Measurements from ENCODE around the gene CDH4. TPM values are rescaled to one million over a fixed set of nuclear protein-coding genes. Genes with fewer than 3 reads are reported as not detected.

Gene CDH4
- total RNA-seq, 2 donors from 2014 or later: 0.29 to 0.45 TPM

GRCh38 chr20:61500791-61501321 is 248.8 kb downstream of the CDH4 start:
- ATAC-seq (replicated peaks): peak; percentile 54
- no peaks in the 10 kb centered on the region for H3K4me1 Mint-ChIP-seq
- peaks cover 5% of the 10 kb centered on the region for H3K27me3 Mint-ChIP-seq
- peak overlapping the region; percentile 45 for H3K4me3 Mint-ChIP-seq
- no peaks in the 10 kb centered on the region for H3K9me3 Mint-ChIP-seq
- H3K36me3 Mint-ChIP-seq (ENCODE audit: low read depth): no peaks in the 10 kb centered on the region
- H3K27ac Mint-ChIP-seq: peak overlapping the region; percentile 30

- H3K9me3 Mint-ChIP-seq: no peaks in the 10 kb centered on the region
- H3K4me1 Mint-ChIP-seq: no peaks in the 10 kb centered on the region
- H3K27ac Mint-ChIP-seq: no peak overlapping the region
- no peaks in the 10 kb centered on the region for H3K27me3 Mint-ChIP-seq
- ATAC-seq (replicated peaks): peak; percentile 42
- peak overlapping the region; percentile 45 for H3K4me3 Mint-ChIP-seq
- no peaks in the 10 kb centered on the region for H3K36me3 Mint-ChIP-seq (ENCODE audit: low read depth)
These were observed 250.4 kb downstream of the CDH4 start for GRCh38 chr20:61502433-61502832.

- H3K4me1 Mint-ChIP-seq: no peaks in the 10 kb centered on the region
- ATAC-seq (replicated peaks): no peak
- no peak overlapping the region for H3K27ac Mint-ChIP-seq
- peak overlapping the region; percentile 45 for H3K4me3 Mint-ChIP-seq
- H3K36me3 Mint-ChIP-seq (ENCODE audit: low read depth): no peaks in the 10 kb centered on the region
- no peaks in the 10 kb centered on the region for H3K9me3 Mint-ChIP-seq
- no peaks in the 10 kb centered on the region for H3K27me3 Mint-ChIP-seq
These were observed 251.0 kb downstream of the CDH4 start for GRCh38 chr20:61503106-61503505.

GRCh38 chr20:61505508-61505907 is 253.4 kb downstream of the CDH4 start:
- no peaks in the 10 kb centered on the region for H3K36me3 Mint-ChIP-seq (ENCODE audit: low read depth)

GRCh38 chr20:61507778-61508177 is 255.7 kb downstream of the CDH4 start:
- ATAC-seq (replicated peaks): no peak
- no peak overlapping the region for H3K4me3 Mint-ChIP-seq
- no peak overlapping the region for H3K27ac Mint-ChIP-seq
- H3K4me1 Mint-ChIP-seq: no peaks in the 10 kb centered on the region
- H3K27me3 Mint-ChIP-seq: no peaks in the 10 kb centered on the region
- H3K36me3 Mint-ChIP-seq (ENCODE audit: low read depth): no peaks in the 10 kb centered on the region
- no peaks in the 10 kb centered on the region for H3K9me3 Mint-ChIP-seq

More at GRCh38 chr20:61505508-61505907, 253.4 kb downstream of the CDH4 start:
- Mint-ChIP-seq H3K27me3 (no peaks in the 10 kb centered on the region), H3K27ac (no peak overlapping the region), H3K4me3 (no peak overlapping the region), H3K9me3 (no peaks in the 10 kb centered on the region), H3K4me1 (no peaks in the 10 kb centered on the region)
- no peak for ATAC-seq (replicated peaks)

GRCh38 chr20:61508301-61509096 is 256.4 kb downstream of the CDH4 start:
- Mint-ChIP-seq H3K36me3 (ENCODE audit: low read depth) (no peaks in the 10 kb centered on the region), H3K4me1 (no peaks in the 10 kb centered on the region), H3K4me3 (no peak overlapping the region), H3K27me3 (no peaks in the 10 kb centered on the region), H3K27ac (no peak overlapping the region), H3K9me3 (no peaks in the 10 kb centered on the region)
- no peak for ATAC-seq (replicated peaks)

- ATAC-seq (replicated peaks): peak; percentile 69
- Mint-ChIP-seq H3K27me3 (no peaks in the 10 kb centered on the region), H3K27ac (no peak overlapping the region), H3K36me3 (ENCODE audit: low read depth) (no peaks in the 10 kb centered on the region), H3K4me3 (peak overlapping the region; percentile 11), H3K4me1 (no peaks in the 10 kb centered on the region), H3K9me3 (no peaks in the 10 kb centered on the region)
These were observed 258.8 kb downstream of the CDH4 start for GRCh38 chr20:61510778-61511330.

- Mint-ChIP-seq H3K27ac (no peak overlapping the region), H3K4me1 (no peaks in the 10 kb centered on the region), H3K27me3 (peaks cover 4% of the 10 kb centered on the region), H3K4me3 (peak overlapping the region; percentile 45), H3K9me3 (no peaks in the 10 kb centered on the region), H3K36me3 (ENCODE audit: low read depth) (no peaks in the 10 kb centered on the region)
- ATAC-seq (replicated peaks): peak; percentile 54
These were observed 260.4 kb downstream of the CDH4 start for GRCh38 chr20:61512475-61512874.

GRCh38 chr20:61513124-61514017 is 261.3 kb downstream of the CDH4 start:
- H3K36me3 Mint-ChIP-seq (ENCODE audit: low read depth): no peaks in the 10 kb centered on the region
- H3K4me1 Mint-ChIP-seq: no peaks in the 10 kb centered on the region
- no peaks in the 10 kb centered on the region for H3K9me3 Mint-ChIP-seq
- peaks cover 4% of the 10 kb centered on the region for H3K27me3 Mint-ChIP-seq
- no peak for ATAC-seq (replicated peaks)
- no peak overlapping the region for H3K4me3 Mint-ChIP-seq
- H3K27ac Mint-ChIP-seq: no peak overlapping the region

- H3K27me3 Mint-ChIP-seq: peaks cover 4% of the 10 kb centered on the region
- H3K9me3 Mint-ChIP-seq: no peaks in the 10 kb centered on the region
- H3K27ac Mint-ChIP-seq: no peak overlapping the region
- H3K4me3 Mint-ChIP-seq: no peak overlapping the region
- H3K36me3 Mint-ChIP-seq (ENCODE audit: low read depth): no peaks in the 10 kb centered on the region
- no peaks in the 10 kb centered on the region for H3K4me1 Mint-ChIP-seq
- no peak for ATAC-seq (replicated peaks)
These were observed 261.9 kb downstream of the CDH4 start for GRCh38 chr20:61514018-61514365.

GRCh38 chr20:61514396-61514795 is 262.3 kb downstream of the CDH4 start:
- no peak overlapping the region for H3K27ac Mint-ChIP-seq
- H3K4me3 Mint-ChIP-seq: no peak overlapping the region
- H3K9me3 Mint-ChIP-seq: no peaks in the 10 kb centered on the region
- no peak for ATAC-seq (replicated peaks)
- no peaks in the 10 kb centered on the region for H3K36me3 Mint-ChIP-seq (ENCODE audit: low read depth)
- H3K27me3 Mint-ChIP-seq: peaks cover 4% of the 10 kb centered on the region
- no peaks in the 10 kb centered on the region for H3K4me1 Mint-ChIP-seq

GRCh38 chr20:61514805-61515505 is 262.9 kb downstream of the CDH4 start:
- ATAC-seq (replicated peaks): no peak
- no peaks in the 10 kb centered on the region for H3K9me3 Mint-ChIP-seq
- no peaks in the 10 kb centered on the region for H3K4me1 Mint-ChIP-seq
- H3K36me3 Mint-ChIP-seq (ENCODE audit: low read depth): no peaks in the 10 kb centered on the region
- peaks cover 4% of the 10 kb centered on the region for H3K27me3 Mint-ChIP-seq
- H3K4me3 Mint-ChIP-seq: no peak overlapping the region
- H3K27ac Mint-ChIP-seq: no peak overlapping the region

- H3K36me3 Mint-ChIP-seq (ENCODE audit: low read depth): no peaks in the 10 kb centered on the region
- no peak overlapping the region for H3K4me3 Mint-ChIP-seq
- no peak for ATAC-seq (replicated peaks)
- no peaks in the 10 kb centered on the region for H3K9me3 Mint-ChIP-seq
- no peaks in the 10 kb centered on the region for H3K4me1 Mint-ChIP-seq
- no peak overlapping the region for H3K27ac Mint-ChIP-seq
- peaks cover 4% of the 10 kb centered on the region for H3K27me3 Mint-ChIP-seq
These were observed 263.9 kb downstream of the CDH4 start for GRCh38 chr20:61515922-61516321.
